GM12864 (cell line): ENCODE measurements around the gene ARFGEF2.

Experiments
- DNase-seq: peaks from one replicate; pipeline ENCODE4 v3.0.0-alpha.2; 2011; ENCODE audit warnings: low read depth
- H3K4me3 ChIP-seq: 2 replicates; pipeline ENCODE4 v1.5.1; 2011; ENCODE audit warnings: mild to moderate bottlenecking, low read depth, low read length, control low read depth
- CTCF ChIP-seq: IDR thresholded peaks from 2 replicates; pipeline ENCODE4 v1.5.1; 2011; ENCODE audit warnings: low read depth, mild to moderate bottlenecking, moderate library complexity, low read length, control low read depth, inconsistent platforms; ENCODE audit errors: missing control alignments

Gene ARFGEF2

GRCh38 chr20:49037962-49038387, 116.5 kb downstream of the ARFGEF2 start:
- TF ChIP-seq CTCF: no peak
- no peak for DNase-seq
- H3K4me3 ChIP-seq: no peak overlapping the region

GRCh38 chr20:49039854-49040253, 118.3 kb downstream of the ARFGEF2 start:
- no peak overlapping the region for H3K4me3 ChIP-seq
- TF ChIP-seq CTCF: no peak
- no peak for DNase-seq

- no peak overlapping the region for H3K4me3 ChIP-seq
- no peak for DNase-seq
- no peak for TF ChIP-seq CTCF
Measured at GRCh38 chr20:49043000-49043399, 121.5 kb downstream of the ARFGEF2 start.

GRCh38 chr20:49045440-49046086, 124.1 kb downstream of the ARFGEF2 start:
- peak overlapping the region; percentile 96 for H3K4me3 ChIP-seq
- DNase-seq: no peak
- no peak for TF ChIP-seq CTCF

GRCh38 chr20:49046087-49046900, 124.8 kb downstream of the ARFGEF2 start, which contains the start of gene CSE1L:
Gene CSE1L, plus strand, starts transcription at chr20:49046312. Its CDS starts 12,152 bp downstream, at chr20:49058464.
- TF ChIP-seq CTCF: no peak
- peak within 1 kb of the TSS; percentile 96 for H3K4me3 ChIP-seq
- DNase-seq: peak; percentile 83

GRCh38 chr20:49052334-49052733, 130.8 kb downstream of the ARFGEF2 start:
- no peak for TF ChIP-seq CTCF
- DNase-seq: no peak
- no peak overlapping the region for H3K4me3 ChIP-seq
